DMS79 treated with DMSO at 0.1 percent for 48 hours (cell line): ENCODE measurements around the gene BIRC6.
"Not testable (repeated sequence)": the region's sequence is repeated elsewhere in the genome, so short reads cannot be mapped to it uniquely, and the experiment has no call there.

Source experiments
- DNase-seq: peaks from one replicate; lab custom pipeline; 2025; lab: John Stamatoyannopoulos, UW

Gene BIRC6

DNA sequence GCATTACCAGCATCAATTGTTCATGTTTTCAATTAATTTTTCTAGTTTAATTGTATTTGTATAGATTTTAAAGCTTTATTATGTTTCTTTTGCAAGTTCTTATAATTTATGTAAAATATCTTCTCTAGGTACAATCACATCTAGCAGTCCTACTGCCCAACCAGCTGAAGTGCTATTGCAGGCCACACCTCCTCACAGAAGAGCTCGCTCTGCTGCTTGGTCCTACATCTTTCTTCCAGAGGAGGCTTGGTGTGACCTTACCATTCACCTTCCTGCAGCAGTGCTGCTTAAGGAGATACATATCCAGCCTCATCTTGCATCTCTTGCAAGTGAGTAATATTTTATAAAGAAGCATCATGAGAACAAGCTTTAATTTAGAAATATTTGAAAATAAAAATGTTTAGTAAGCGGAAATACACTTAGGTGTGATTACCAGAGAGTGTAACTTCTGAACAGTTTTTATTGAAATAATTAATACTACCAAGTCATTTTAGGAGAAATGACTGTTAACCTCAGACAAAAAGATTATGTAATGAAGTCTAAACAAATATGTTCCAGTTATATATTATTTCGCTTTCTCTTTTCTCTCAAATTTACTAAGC lies 148.2 kb downstream of the BIRC6 start:
- no peak for DNase-seq

- DNase-seq: no peak
These were observed 149.6 kb downstream of the BIRC6 start for GRCh38 chr2:32506446-32506845.

GRCh38 chr2:32514946-32515345 lies 158.1 kb downstream of the BIRC6 start:
- DNase-seq: no peak

DNA sequence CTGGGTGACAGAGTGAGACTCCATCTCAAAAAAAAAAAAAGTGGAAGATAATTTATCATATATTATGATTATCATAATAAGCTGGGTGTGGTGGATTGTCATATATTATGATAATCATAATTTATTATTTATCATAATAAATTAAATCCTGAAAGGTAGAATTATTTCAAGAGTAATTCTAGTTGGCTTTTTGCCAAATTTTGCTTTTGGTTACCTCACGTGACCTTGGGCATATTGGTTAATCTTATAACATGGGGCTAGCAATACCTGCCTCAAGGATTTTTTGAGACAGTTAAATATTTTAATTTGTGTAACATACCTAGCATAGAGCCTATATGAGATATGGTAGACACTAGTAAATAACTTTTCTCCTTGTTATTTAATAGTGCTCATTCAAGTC lies 159.7 kb downstream of the BIRC6 start:
- no peak for DNase-seq

DNA sequence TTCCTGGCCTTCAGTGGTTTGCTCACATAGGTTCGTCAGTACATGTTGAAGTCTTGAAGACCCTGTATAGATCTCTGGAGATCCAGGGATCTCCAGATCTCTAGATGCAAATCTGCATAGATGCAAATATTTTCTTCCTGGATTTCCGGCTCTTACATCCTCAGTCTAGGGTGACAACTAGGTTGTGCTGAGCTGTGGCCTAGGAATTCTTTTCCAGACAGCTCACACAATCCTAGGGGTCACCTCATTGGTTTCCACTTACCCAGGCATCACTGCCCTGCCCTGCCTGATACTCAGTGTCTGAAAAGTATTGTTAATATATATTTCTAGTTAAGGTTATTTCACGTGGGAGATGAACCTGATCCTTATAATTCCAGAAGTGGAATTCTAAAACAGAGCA lies 165.9 kb downstream of the BIRC6 start:
- no peak for DNase-seq

DNA sequence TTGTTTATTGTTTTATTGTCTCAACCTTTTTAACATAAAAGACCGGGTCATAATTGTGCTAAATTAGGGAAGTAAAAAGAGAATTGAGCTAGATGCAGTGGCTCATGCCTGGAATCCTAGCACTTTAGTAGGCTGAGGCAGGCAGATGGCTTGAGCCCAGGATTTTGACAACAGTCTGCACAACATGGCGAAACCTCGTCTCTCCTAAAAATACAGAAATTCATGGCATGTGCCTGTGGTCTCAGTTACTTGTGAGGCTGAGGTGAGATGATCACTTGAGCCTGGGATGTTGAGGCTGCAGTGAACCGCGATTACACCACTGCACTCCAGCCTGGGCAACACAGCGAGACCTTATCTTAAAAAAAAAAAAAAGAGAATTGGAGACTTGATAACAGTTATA lies 166.9 kb downstream of the BIRC6 start:
- DNase-seq: no peak

- no peak for DNase-seq
These were observed 175.5 kb downstream of the BIRC6 start for GRCh38 chr2:32532341-32532740.

DNA sequence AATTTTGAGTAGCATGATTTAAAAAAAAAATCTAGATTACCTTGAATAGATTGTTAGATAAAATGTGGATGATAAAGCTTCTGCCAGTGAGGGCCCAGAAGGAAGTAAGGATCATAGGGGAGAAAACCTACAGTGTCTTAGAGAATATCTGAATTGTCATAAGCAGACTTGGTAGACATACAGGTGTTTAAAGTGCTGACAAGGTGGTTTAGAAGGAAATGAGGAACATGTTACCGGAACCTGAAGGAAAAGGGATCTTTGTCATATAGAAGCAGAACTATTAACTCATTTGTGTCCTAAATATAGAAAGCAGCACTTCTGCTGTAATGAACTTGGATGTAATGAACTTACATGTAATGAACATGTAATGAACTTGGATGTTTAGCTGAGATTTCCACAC lies 176.1 kb downstream of the BIRC6 start:
- DNase-seq: no peak

DNA sequence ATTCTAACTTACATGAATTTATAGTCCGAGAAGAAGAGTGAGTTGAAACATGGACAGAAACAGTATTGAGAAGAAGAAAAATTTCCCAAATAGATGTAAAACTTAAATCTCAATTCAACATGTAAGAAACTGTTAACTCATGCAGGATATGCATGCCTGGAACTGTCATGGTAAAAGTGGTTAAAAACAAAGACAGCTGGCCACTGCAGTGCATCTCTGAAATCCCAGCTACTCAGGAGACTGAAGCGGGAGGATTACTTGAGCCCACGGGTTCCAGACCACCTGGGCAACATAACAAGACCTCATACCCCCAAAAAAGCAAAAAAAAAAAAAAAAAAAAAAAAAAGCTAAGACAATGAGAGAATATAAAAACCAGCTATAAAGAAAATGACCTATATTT lies 178.0 kb downstream of the BIRC6 start:
- DNase-seq: no peak

GRCh38 chr2:32538735-32539134 lies 181.9 kb downstream of the BIRC6 start:
- DNase-seq: no peak

GRCh38 chr2:32552483-32552882 lies 195.7 kb downstream of the BIRC6 start:
- DNase-seq: not testable (repeated sequence)

DNA sequence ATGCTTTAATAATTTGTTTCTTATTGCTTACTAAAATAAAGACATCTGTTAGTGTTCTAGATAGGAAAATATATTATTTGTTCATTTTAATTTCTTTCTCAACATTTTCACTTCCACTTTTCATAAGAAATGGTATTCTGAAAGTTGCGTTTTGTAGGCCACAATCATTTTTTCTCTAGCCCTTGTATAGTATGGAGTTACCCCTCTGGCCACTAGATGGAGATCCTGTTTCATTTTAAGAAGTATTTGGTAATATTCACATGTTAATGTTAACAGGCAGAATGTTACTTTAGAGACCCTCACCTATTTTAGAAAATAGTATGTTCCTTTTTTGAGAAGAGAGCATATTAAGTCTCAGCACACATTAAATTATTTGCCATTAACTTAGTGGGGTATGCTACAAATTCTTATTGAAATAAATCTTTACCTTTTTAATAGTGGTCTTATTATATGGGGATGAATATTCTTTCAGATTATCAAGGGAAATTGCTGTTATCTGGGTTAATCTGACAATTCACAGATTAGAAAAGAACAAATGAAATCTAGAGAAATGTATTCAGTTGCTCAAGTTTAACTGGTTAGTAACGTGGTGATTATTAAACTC lies 197.1 kb downstream of the BIRC6 start:
- DNase-seq: peak; percentile 42

DNA sequence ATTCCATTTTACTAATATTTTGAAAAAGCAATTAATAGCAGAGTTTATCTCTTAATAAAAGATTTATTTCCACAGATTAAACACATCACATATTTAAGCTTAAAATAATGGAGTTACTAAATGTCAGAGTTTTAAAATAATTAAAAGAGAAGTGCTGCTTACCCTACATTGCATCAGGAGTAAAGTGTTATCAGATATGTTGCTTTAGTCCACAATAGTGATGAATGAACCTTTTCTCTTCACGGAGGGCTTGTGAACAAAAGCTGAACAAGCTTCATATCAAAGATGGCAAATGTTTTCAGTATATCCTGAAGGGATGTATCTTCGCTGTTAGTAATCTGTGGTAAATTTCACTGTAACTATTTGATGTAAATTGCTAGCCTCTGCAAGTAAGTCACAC lies 201.7 kb downstream of the BIRC6 start:
- no peak for DNase-seq

DNA sequence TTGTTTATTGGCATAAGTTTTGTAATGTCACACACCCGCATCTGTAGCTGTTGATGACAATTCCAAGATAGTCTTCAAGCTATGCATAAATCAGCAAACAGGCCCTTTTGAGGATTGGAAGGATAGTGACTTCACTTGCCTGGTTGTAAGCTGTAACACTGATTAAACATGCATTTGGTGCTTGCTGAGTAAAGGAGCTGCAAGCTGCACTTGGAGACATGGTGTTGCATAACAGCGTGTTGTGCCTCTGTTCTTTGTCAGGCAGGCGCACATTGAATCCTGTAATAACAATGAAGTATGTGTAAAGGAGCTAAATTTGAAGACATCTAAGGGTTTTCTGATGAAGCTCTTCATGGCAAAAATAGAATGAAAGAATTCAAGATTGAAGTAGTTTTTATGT lies 202.3 kb downstream of the BIRC6 start:
- DNase-seq: no peak

- no peak for DNase-seq
These were observed 206.1 kb downstream of the BIRC6 start for GRCh38 chr2:32562906-32563305.

GRCh38 chr2:32564417-32565035 lies 207.7 kb downstream of the BIRC6 start:
- DNase-seq: no peak

GRCh38 chr2:32565902-32566301 lies 209.1 kb downstream of the BIRC6 start:
- DNase-seq: no peak

DNA sequence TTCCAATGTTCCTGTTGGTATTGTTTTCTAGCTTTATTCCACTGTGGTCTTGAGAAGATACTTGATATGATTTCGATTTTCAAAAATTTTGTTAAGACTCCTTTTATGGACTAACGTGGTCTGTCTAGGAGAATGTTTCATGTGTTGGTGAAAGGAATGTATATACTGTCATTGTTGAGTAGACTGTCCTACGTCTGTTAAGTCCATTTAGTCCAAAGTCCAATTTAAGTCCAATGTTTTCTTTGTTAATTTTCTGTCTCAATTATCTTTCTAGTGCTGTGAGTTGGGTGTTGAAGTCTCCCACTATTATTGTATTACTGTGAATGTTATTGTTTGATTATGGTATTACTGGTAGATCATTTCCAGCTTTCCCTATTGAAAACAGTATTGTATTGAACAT lies 215.2 kb downstream of the BIRC6 start:
- DNase-seq: no peak

GRCh38 chr2:32572737-32573136 lies 215.9 kb downstream of the BIRC6 start:
- DNase-seq: no peak

DNA sequence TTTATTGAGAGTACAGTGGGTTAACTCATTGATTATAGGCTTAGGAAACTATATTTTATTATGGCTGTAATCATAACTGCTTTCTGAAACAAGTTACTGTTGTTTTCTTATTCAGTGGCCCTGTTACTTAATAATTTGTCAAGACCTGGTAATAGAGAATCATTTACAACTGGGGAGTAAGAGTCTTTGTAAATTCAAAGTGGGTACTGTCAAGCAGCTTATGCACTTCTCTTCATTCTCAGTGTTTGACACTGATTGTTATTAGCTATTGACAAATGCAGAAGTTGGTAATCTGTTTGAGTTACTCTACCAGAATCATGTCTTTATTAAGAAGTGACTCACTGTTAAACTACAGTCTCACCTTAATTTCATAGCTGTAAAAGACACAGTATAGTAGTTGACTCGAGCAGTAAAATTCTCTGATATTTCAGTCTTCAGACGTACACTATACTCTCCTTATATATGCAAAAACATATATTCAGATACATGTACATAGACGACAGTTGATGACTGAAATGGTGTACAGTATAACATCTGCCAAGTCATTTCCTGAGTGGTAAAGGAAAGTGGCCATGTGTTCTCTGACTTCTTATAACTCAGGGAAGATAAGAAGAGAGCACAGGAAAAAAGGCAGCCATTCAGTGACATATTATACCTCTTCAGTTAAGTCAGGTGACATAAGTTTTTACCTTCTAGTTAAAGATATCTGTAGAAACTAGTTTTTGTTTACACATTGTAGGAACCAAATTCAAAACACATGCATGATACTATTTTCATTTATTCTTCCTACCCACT lies 235.0 kb downstream of the BIRC6 start:
- DNase-seq: no peak

- no peak for DNase-seq
These were observed 237.8 kb downstream of the BIRC6 start for GRCh38 chr2:32594573-32594972.

GRCh38 chr2:32611366-32611765 lies 254.5 kb downstream of the BIRC6 start:
- no peak for DNase-seq

DNA sequence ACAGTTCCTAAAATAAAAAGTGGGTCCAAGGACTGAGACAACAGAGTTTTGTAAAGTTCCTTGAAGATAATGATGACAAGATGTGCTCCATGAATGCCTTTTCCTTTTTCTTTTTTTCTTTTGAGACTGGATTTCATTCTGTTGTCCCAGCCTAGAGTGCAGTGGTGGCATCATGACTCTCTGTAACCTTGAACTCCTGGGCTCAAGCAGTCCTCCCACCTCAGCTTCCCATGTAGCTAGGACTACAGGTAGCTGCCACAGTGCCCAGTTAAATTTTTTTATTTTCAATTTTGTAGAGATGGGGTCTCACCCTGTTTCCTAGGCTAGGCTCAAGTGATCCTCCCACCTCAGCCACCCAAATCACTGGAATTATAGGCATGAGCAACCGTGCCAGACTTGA lies 254.9 kb downstream of the BIRC6 start:
- DNase-seq: no peak
